Measurements from ENCODE around the gene H19. TPM values are rescaled to one million over a fixed set of nuclear protein-coding genes. Genes with fewer than 3 reads are reported as not detected.

The H19 gene
- total RNA-seq, 1 donor from 2014 or later: 71.3 TPM

DNA sequence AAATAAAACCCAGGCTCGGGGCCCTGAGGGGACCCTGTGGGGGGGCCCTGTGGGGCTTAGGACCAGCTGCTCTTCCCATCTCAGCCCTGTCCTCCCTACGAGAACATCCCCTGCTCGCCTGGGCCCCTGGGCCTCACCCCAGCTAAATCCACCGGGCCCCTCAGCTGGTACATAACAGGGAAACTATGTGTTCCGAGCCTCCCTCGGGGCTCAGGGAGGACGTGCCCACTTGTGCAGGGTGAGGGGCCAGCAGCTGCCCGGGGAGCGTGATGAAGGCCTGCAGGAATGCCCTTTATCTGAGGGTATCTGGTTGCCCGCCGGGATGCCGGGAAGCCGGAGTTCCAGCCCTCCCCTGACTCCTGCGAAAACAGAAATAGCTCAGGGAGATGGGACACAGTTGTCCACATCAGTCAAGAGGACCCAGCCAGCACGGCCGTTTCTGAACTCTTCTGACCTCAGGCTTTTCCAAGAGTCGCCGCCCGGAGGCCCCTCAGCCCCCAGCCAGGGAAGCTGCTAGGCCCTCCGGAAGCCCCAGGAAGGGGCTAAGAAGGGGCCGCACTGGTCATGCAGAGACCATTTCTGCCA is 29.9 kb downstream of the H19 start:
- H3K9me3 Mint-ChIP-seq: no peaks in the 10 kb centered on the region
- no peak overlapping the region for H3K27ac Mint-ChIP-seq (ENCODE audit: unreplicated experiment)
- DNase-seq (ENCODE audit: low read depth, low spot score): no peak
- no peaks in the 10 kb centered on the region for H3K27me3 Mint-ChIP-seq (ENCODE audit: low read depth)
- no peaks in the 10 kb centered on the region for H3K4me1 Mint-ChIP-seq
- TF ChIP-seq, protein P1, sequence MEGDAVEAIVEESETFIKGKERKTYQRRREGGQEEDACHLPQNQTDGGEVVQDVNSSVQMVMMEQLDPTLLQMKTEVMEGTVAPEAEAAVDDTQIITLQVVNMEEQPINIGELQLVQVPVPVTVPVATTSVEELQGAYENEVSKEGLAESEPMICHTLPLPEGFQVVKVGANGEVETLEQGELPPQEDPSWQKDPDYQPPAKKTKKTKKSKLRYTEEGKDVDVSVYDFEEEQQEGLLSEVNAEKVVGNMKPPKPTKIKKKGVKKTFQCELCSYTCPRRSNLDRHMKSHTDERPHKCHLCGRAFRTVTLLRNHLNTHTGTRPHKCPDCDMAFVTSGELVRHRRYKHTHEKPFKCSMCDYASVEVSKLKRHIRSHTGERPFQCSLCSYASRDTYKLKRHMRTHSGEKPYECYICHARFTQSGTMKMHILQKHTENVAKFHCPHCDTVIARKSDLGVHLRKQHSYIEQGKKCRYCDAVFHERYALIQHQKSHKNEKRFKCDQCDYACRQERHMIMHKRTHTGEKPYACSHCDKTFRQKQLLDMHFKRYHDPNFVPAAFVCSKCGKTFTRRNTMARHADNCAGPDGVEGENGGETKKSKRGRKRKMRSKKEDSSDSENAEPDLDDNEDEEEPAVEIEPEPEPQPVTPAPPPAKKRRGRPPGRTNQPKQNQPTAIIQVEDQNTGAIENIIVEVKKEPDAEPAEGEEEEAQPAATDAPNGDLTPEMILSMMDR (conservative IDR thresholded peaks at IDR 0.05): no peak
- H3K4me3 Mint-ChIP-seq: no peak overlapping the region
- H3K36me3 Mint-ChIP-seq (ENCODE audit: low read depth): no peaks in the 10 kb centered on the region

DNA sequence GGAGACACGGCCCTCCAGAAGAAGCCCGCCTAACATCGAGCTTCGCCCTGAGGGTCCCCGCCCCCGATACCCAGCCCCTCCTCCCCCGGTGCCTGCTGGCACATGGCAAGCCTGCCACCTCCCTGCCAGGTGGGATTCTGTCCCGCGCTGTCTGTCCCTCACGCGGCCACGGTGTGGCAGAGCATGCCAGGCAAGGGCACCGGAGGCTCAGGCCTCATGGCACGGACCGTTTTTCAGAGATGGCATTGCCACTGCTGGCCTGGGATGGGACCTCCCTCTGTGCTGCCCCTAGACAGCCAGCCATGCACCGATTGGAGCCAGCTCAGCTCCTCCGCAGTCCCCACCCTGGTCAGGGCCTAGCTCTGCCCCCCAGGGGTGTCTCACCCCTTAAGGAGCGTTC is 31.1 kb downstream of the H19 start:
- Mint-ChIP-seq H3K4me1 (no peaks in the 10 kb centered on the region), H3K27me3 (ENCODE audit: low read depth) (no peaks in the 10 kb centered on the region), H3K9me3 (no peaks in the 10 kb centered on the region), H3K27ac (ENCODE audit: unreplicated experiment) (no peak overlapping the region), H3K4me3 (no peak overlapping the region), H3K36me3 (ENCODE audit: low read depth) (no peaks in the 10 kb centered on the region)
- TF ChIP-seq, protein P1 (conservative IDR thresholded peaks at IDR 0.05): no peak
- no peak for DNase-seq (ENCODE audit: low read depth, low spot score)

DNA sequence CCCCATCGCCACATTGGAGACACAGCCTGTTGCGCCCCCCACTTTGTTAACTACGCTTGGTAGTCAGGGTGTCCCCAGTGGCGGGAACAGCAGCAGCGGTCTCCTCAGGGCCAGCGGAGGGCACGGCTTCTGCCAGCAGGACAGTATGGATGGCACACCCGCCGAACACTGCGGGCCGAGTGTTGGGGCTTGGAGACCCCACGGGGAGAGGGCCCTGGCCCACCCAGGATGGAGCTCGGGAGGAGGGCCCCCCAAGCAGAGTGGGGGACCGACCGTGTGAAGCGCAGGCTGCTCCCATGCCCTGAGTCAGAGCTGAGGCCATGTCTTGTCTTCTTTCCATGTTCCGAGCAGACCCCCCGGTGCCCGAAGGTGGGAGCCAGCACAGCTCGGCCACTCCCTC is 32.7 kb downstream of the H19 start:
- TF ChIP-seq, protein P1 (conservative IDR thresholded peaks at IDR 0.05): no peak
- Mint-ChIP-seq H3K27me3 (ENCODE audit: low read depth) (no peaks in the 10 kb centered on the region), H3K36me3 (ENCODE audit: low read depth) (no peaks in the 10 kb centered on the region), H3K4me3 (no peak overlapping the region), H3K4me1 (no peaks in the 10 kb centered on the region), H3K9me3 (no peaks in the 10 kb centered on the region), H3K27ac (ENCODE audit: unreplicated experiment) (no peak overlapping the region)
- DNase-seq (ENCODE audit: low read depth, low spot score): no peak

GRCh38 chr11:1964348-1964747 is 33.3 kb downstream of the H19 start:
- H3K4me1 Mint-ChIP-seq: no peaks in the 10 kb centered on the region
- H3K4me3 Mint-ChIP-seq: no peak overlapping the region
- no peaks in the 10 kb centered on the region for H3K27me3 Mint-ChIP-seq (ENCODE audit: low read depth)
- H3K27ac Mint-ChIP-seq (ENCODE audit: unreplicated experiment): no peak overlapping the region
- TF ChIP-seq, protein P1 (conservative IDR thresholded peaks at IDR 0.05): no peak
- DNase-seq (ENCODE audit: low read depth, low spot score): no peak
- no peaks in the 10 kb centered on the region for H3K9me3 Mint-ChIP-seq
- no peaks in the 10 kb centered on the region for H3K36me3 Mint-ChIP-seq (ENCODE audit: low read depth)

- H3K36me3 Mint-ChIP-seq (ENCODE audit: low read depth): no peaks in the 10 kb centered on the region
- H3K27me3 Mint-ChIP-seq (ENCODE audit: low read depth): no peaks in the 10 kb centered on the region
- H3K4me3 Mint-ChIP-seq: no peak overlapping the region
- no peaks in the 10 kb centered on the region for H3K9me3 Mint-ChIP-seq
- DNase-seq (ENCODE audit: low read depth, low spot score): no peak
- TF ChIP-seq, protein P1 (conservative IDR thresholded peaks at IDR 0.05): no peak
- H3K27ac Mint-ChIP-seq (ENCODE audit: unreplicated experiment): no peak overlapping the region
- no peaks in the 10 kb centered on the region for H3K4me1 Mint-ChIP-seq
Measured at GRCh38 chr11:1963864-1964263, 33.8 kb downstream of the H19 start.
